Rectal smooth muscle tissue (tissue), 1 donor: ENCODE measurements around the gene SLC7A14.

ENCODE experiments used
- H3K27ac ChIP-seq: one replicate; pipeline ENCODE4 v1.7.0; 2013; ENCODE audit warnings: low read depth, low read length, inconsistent platforms
- H3K27me3 ChIP-seq: one replicate; pipeline ENCODE4 v1.7.0; 2013; ENCODE audit warnings: low read length; ENCODE audit not compliant: control insufficient read depth, insufficient read depth
- H3K36me3 ChIP-seq: one replicate; pipeline ENCODE4 v1.7.0; 2013; ENCODE audit warnings: low read length; ENCODE audit not compliant: control insufficient read depth, insufficient read depth
- H3K4me1 ChIP-seq: one replicate; pipeline ENCODE4 v1.7.0; 2013; ENCODE audit warnings: low read length; ENCODE audit not compliant: control insufficient read depth, insufficient read depth
- H3K4me3 ChIP-seq: one replicate; pipeline ENCODE4 v1.7.0; 2013; ENCODE audit warnings: low read length
- H3K9ac ChIP-seq: one replicate; pipeline ENCODE4 v1.7.0; 2013; ENCODE audit warnings: low read length

SLC7A14 gene

DNA sequence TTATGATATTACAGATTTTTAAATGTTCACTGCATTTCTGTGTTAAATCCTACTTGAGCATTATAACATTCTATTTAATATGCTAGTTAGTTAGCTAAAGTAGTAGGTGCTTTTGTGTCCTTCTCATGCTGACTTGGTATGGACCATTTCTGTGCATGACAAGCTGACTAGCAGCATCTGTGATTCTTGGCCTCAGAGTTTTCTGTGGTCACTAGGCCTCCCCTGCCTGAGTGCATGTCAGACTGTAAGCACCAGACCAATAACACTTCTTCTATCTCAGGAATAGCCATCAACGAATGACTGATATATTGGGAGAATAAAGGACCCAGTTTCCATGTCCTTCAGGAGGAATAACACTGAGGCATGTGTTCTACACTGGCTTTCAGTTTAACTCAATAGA lies 22.6 kb upstream of the SLC7A14 start:
- no peaks in the 10 kb centered on the region for H3K36me3 ChIP-seq
- H3K4me3 ChIP-seq = no peak overlapping the region
- no peak overlapping the region for H3K27ac ChIP-seq
- no peaks in the 10 kb centered on the region for H3K27me3 ChIP-seq
- no peak overlapping the region for H3K9ac ChIP-seq
- no peaks in the 10 kb centered on the region for H3K4me1 ChIP-seq

DNA sequence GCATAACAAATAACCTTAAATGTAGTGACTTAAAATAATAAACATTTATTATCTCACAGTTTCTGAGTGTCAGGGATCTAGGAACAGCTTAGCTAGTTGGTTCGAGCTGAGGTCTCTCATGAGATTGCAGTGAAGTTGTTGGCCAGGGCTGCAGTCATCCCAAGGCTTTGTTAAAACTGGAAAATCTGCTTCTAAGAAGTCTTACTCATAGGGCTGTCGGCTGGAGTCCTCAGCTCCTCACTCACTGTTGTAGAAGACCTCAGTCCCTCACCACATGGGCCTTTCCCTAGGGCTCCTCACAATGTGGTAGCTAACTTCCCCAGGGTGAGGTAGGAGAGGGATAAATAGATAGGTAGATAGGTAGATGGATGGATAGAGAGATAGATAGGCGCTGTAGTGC lies 20.8 kb upstream of the SLC7A14 start:
- Histone ChIP-seq H3K27ac (no peak overlapping the region), H3K36me3 (no peaks in the 10 kb centered on the region), H3K9ac (no peak overlapping the region), H3K4me1 (no peaks in the 10 kb centered on the region), H3K4me3 (no peak overlapping the region), H3K27me3 (no peaks in the 10 kb centered on the region)

DNA sequence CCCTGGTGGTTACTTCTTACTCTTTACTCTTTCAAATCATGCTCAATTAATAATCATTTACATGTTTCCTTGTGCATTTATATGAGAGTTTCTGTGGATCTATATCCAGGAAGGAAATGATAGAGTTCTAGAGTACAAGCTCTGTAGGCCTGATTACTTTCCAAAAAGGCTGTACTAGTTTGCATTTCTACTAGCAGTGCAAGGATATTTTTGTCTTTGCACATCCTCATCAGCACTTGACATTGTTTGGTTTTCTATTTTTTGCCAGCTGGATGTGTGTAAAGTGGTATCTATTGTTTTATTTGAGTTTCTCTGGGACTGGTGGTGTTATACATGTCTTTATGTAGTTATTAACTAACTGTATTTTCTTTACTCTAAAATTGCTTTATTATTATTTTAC lies 19.6 kb upstream of the SLC7A14 start:
- Histone ChIP-seq H3K27ac (no peak overlapping the region), H3K27me3 (no peaks in the 10 kb centered on the region), H3K36me3 (no peaks in the 10 kb centered on the region), H3K4me1 (no peaks in the 10 kb centered on the region), H3K9ac (no peak overlapping the region), H3K4me3 (no peak overlapping the region)

DNA sequence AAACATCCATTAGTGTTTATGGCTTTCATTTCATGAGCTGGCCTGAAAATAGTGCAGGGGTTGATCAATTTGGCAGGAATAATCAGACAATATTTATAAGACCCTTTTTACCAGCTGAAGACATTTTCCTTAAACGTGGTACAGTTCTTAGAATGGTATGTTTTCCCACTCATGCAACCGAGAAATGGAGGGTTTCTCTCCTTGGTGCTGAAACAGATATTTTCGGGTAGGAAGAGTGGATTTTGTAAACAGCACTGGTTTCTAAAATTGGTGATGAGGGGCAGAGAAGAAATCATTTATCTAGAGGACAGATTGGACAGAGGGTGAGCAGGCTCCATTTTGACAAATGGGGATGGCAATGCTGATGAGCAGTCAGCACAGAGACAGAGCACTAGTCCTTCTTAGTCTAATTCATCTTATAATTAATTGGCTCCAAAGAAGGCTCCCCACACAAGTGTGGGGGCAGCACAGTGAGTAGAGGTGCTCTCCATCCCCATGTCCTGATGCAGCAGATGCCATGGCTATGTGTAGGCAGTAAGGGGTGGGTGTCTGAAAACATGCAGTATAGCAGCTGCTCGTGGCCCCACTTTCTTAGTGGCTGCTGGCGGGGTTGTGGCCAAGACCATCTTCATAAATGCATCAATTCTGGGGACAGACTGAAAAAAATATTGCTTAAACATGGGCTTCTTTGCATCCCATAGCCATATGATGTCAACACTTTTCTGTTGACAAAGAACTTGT lies 18.1 kb upstream of the SLC7A14 start:
- Histone ChIP-seq H3K4me1 (no peaks in the 10 kb centered on the region), H3K36me3 (no peaks in the 10 kb centered on the region), H3K4me3 (no peak overlapping the region), H3K9ac (no peak overlapping the region), H3K27ac (no peak overlapping the region), H3K27me3 (no peaks in the 10 kb centered on the region)

DNA sequence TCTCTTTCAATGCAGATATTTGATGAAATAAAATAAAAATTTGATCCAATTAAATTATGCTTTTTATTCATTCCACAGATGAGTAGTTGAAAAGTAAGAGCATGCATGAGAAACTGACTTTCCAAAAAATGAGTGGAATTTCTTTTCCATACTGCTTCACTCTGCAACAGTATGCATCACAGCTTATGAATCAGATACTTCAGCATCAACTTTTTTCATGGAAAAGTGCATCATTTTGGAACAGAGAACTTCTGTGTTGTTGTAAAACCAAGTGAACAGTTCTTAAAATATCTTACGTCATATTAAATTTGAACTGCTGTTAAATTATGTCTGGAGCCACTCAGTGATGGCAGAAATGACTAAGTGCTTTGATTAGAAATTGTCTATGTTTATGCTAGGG lies 16.7 kb upstream of the SLC7A14 start:
- H3K27ac ChIP-seq = no peak overlapping the region
- no peak overlapping the region for H3K4me3 ChIP-seq
- no peak overlapping the region for H3K9ac ChIP-seq
- no peaks in the 10 kb centered on the region for H3K36me3 ChIP-seq
- no peaks in the 10 kb centered on the region for H3K4me1 ChIP-seq
- no peaks in the 10 kb centered on the region for H3K27me3 ChIP-seq

DNA sequence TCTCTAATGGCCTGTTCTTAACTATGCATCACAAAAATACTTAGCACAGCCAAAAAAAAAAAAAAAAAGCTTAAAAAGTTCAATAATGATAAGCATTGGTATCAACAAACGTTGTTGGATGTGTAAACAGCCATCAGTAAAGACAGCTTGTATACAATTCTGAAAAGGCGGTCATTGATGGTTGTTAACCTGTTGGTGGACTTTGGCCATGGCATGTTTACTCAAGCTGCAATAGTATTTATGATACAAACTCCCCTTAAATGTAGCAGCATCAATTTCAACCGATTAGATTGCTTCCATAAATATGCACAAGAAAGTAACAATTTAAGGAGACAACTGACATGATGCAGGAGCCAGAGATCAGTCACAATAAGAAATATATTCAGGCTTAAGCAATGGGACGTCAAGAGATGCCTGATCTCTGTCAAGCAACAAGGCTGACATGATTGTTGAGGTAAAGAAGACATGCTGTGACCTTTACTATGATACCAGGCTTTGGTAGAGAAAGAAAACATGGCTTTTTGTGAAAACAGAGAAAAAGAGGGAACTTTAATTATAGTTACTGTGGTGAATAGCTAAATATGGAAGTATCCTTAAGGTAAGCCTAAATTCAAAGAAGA lies 14.2 kb upstream of the SLC7A14 start:
- Histone ChIP-seq H3K36me3 (no peaks in the 10 kb centered on the region), H3K27me3 (no peaks in the 10 kb centered on the region), H3K9ac (no peak overlapping the region), H3K27ac (no peak overlapping the region), H3K4me1 (no peaks in the 10 kb centered on the region), H3K4me3 (no peak overlapping the region)

DNA sequence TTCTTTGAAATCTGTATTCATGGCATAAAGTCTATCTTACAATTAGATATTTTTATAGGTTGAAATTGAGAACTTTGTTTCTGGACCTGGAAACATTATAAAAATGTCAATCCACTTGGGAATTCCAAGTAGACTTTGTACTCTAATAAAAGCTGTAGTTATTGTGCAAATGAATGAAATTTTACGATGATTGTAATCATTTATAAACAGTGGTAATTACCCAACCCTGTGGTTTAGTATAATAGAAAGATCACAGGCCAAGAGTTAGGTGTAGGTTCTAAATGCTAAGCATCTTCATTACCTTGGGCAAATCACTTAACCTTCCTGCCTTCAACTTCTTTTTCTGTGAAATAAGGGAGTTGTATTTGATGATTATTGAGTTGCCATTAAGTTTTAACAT lies 13.2 kb upstream of the SLC7A14 start:
- Histone ChIP-seq H3K4me1 (no peaks in the 10 kb centered on the region), H3K36me3 (no peaks in the 10 kb centered on the region), H3K9ac (no peak overlapping the region), H3K4me3 (no peak overlapping the region), H3K27me3 (no peaks in the 10 kb centered on the region), H3K27ac (no peak overlapping the region)

DNA sequence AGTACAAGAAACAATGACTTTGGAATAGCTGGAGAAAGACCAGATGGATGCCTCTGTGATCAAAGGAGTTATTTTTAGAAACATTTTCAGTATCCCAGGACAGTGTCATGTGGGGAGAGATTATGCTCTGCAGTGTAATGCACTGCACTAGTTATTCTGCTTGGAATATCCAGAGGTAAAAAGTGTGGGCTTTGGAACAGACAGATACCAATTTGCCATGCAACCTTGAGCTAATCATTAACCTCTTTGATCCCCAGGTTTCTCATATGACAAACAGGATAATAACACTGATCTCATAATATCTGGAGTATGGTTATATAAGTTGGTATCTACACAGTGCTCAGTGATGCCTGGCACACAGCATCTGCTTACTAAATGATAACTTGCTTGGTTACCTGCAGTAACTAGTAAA lies 12.2 kb upstream of the SLC7A14 start:
- Histone ChIP-seq H3K9ac (no peak overlapping the region), H3K36me3 (no peaks in the 10 kb centered on the region), H3K4me1 (no peaks in the 10 kb centered on the region), H3K27me3 (no peaks in the 10 kb centered on the region), H3K27ac (no peak overlapping the region), H3K4me3 (no peak overlapping the region)

DNA sequence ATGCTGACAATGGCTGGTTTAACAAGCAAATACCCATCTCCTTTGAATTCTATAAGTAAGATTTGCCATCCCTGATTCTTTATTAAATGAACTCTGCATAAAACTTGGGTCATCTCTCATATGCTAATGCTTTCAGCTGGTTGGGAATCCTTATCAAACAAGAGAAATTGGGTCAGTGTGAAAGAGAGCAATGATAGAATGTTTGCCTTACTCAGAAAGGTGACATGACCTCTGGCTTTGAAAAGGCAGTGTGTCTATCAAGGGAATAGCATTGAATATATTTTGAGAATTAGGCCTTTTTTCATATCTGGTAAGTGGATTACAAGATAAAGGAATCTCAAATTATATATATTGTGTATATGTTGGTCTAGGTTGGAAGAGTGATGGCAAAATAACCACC lies 8.7 kb upstream of the SLC7A14 start:
- no peaks in the 10 kb centered on the region for H3K36me3 ChIP-seq

DNA sequence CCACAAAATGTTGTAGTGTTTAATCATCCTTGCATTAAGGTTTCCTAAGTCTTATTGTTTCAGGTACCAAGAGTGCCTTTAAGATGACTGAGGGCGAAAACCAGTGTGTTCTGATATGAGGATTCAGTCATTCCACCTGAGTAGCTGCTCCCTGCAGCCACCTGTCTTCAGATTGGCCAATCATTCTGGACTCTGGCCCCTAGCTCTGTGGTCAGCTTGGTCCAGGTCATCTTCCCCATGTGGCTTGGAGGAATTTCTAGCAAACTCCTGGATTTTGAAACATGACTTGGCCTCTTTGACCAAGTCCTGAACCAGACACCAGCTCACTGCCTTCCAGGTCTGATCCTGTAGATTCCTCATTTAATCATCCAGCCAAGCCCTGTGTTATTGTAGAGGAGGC lies 7.8 kb upstream of the SLC7A14 start:
- no peak overlapping the region for H3K4me3 ChIP-seq
- H3K9ac ChIP-seq = no peak overlapping the region
- no peaks in the 10 kb centered on the region for H3K4me1 ChIP-seq
- H3K27ac ChIP-seq = no peak overlapping the region
- H3K27me3 ChIP-seq = no peaks in the 10 kb centered on the region
- no peaks in the 10 kb centered on the region for H3K36me3 ChIP-seq

More for the DNA sequence above, 8.7 kb upstream of the SLC7A14 start:
- Histone ChIP-seq H3K4me1 (no peaks in the 10 kb centered on the region), H3K4me3 (no peak overlapping the region), H3K27me3 (no peaks in the 10 kb centered on the region), H3K27ac (no peak overlapping the region), H3K9ac (no peak overlapping the region)

DNA sequence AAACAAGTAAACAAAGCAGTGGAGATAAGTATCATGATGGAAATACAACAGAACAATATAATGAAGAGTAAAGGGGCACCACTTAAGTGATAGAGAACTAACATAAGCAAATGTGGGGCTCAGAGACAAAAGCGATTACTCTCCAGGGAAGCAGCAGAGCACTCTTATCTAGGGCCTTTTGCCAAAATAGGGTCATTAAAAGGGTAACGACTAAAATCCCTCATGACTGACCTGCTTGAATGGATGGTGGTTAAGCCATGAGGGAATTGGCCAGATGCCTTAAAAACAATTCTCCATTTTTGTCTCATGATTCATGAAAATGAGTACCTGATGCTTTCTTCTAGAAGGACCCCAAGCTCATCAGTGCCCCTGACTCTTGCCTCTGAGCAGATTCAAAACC lies 3.2 kb upstream of the SLC7A14 start:
- Histone ChIP-seq H3K36me3 (no peaks in the 10 kb centered on the region), H3K4me3 (no peak overlapping the region), H3K27ac (no peak overlapping the region), H3K9ac (no peak overlapping the region), H3K27me3 (peaks cover 16% of the 10 kb centered on the region), H3K4me1 (no peaks in the 10 kb centered on the region)

DNA sequence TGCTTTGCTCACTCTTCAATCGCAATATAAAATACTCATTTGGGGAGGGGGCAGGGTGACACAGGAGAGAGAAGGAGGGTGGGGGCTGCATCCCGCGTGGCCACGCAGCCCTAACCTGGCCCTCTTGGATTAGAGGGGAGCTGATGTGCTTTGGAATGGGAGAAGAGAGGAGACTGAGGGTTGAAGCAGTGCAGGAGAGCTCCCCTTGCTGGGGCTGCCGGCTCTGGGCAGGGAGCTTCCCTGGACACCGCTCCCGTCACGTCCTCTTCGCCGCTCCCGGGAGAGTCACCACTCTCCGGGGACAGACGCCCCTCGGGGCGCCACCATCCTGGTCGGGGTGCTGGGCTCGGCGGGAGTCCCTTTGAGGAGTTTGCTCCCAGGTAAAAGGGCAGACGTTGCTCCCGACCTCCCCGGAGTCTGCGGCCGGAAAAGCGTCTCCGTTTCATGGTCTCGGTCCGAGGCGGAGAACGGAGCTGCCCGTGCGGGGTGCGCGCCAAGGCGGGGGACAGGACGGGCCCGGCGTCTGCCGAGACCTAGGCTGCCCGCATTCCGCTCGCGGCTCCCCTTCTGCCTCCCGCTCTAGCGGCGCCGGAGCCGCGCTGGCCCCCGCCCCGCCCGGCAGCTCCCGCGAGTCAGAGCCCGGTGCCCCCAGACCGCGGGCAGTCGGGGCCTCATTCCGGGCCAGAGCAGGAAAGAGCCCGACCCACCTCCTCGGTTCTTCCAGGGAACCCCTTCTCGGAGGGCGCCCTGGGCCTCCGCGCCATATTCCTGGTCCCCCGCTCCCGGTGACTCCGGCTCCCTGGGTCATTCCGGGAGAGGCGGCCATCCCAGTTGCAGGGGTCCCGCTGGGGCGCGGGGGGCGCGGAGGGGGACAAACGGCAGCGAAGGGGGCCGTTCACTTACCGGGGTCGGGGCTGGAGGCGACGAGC lies 603 bp downstream of the SLC7A14 start:
- H3K36me3 ChIP-seq = no peaks in the 10 kb centered on the region
- peaks cover 17% of the 10 kb centered on the region for H3K27me3 ChIP-seq
- H3K4me1 ChIP-seq = no peaks in the 10 kb centered on the region
- no peak overlapping the region for H3K27ac ChIP-seq
- no peak overlapping the region for H3K9ac ChIP-seq
- no peak overlapping the region for H3K4me3 ChIP-seq
